VCaP (cell line): Measurements from ENCODE around the gene GDF15.
"Not testable (repeated sequence)": the region's sequence is repeated elsewhere in the genome, so short reads cannot be mapped to it uniquely, and the experiment has no call there.

Source experiments
- H3K27ac ChIP-seq: fragments of 450-650 bp; 2 replicates; pipeline ENCODE4 v1.5.1; 2017
- TF ChIP-seq, protein P1 (sequence below): fragments of 450-650 bp; conservative IDR thresholded peaks from 2 replicates; pipeline ENCODE4 v1.5.1; 2017; ENCODE audit warnings: mild to moderate bottlenecking, moderate library complexity

The GDF15 gene

DNA sequence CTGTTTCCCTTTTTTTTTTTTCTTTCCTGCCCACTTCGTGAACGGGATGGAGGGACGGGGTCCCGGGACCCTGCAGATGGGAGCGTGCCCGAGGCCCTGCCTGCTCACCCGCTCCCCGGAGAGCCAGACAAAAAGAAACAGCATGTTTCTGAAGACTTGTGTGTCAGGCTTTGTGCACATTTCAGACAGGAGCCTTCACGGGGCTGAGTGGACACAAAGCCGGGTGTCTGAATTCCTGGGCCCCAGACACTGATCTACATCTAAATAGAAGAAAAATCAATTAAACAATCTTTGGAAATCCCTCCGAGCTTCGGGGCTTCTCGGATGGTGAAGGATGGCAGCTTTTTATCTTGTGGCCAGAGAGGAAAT lies 41.4 kb upstream of the GDF15 start:
- TF ChIP-seq, protein P1, sequence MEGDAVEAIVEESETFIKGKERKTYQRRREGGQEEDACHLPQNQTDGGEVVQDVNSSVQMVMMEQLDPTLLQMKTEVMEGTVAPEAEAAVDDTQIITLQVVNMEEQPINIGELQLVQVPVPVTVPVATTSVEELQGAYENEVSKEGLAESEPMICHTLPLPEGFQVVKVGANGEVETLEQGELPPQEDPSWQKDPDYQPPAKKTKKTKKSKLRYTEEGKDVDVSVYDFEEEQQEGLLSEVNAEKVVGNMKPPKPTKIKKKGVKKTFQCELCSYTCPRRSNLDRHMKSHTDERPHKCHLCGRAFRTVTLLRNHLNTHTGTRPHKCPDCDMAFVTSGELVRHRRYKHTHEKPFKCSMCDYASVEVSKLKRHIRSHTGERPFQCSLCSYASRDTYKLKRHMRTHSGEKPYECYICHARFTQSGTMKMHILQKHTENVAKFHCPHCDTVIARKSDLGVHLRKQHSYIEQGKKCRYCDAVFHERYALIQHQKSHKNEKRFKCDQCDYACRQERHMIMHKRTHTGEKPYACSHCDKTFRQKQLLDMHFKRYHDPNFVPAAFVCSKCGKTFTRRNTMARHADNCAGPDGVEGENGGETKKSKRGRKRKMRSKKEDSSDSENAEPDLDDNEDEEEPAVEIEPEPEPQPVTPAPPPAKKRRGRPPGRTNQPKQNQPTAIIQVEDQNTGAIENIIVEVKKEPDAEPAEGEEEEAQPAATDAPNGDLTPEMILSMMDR: no peak
- no peak overlapping the region for H3K27ac ChIP-seq

DNA sequence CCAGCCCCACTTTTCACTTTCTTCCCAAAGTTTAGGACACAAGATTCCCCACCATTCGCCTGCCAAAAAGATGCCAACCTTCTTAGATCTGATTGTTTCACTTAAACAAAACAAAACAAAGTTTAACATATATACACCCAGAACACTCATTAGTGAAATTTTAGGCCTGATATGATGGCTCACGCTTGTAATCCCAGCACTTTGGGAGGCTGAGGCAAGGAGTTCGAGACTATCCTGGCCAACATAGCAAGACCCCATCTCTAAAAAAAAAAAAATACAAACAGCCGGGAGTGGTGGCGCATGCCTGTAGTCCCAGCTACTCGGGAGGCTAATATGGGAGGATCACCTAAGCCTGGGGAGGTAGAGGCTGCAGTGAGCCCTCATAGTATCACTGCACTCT lies 40.7 kb upstream of the GDF15 start:
- H3K27ac ChIP-seq: no peak overlapping the region
- TF ChIP-seq, protein P1: no peak

DNA sequence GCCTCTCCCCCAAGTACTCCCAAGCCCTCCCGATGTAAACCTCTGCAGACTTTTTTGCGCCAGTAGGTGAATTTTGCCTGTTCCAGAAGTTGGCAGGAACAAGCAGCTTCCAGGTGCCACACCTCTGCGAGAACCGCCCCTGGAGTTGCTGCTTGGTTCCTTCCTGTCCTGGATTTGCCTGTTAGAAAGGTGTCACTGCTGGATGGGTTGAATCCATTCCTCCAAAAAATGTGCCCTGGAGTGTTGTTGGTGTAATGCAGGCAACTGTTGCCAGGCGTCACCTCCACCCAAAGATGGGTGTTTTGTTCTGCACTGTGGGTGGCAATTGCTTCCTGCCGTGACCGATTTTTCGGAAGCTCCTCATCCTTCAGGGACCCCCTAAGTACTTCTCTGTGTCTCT lies 39.9 kb upstream of the GDF15 start:
- H3K27ac ChIP-seq: 0 out of 2 replicates have a peak overlapping the region, but pooled peaks have one; percentile 14
- TF ChIP-seq, protein P1: peak; percentile 45

DNA sequence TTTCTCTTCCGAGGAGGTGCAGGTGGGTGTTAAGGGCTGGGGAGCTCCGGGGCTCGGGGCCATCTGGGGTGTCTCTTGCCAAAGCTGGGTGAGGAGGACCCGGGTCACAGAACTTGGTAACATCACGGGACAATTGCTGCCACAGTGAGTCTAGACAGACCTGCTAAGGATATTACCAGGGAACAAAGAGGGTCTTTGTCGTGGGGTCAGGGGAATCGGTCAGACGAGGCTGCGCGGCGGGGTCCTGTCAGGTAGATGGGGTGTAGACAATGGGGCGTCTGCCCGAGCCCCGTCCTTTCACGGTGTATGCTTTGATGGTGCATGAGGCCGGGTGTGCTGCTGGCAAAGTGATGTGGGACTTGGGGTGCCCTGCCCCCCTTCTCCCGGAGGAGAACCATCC lies 37.8 kb upstream of the GDF15 start:
- TF ChIP-seq, protein P1: no peak
- no peak overlapping the region for H3K27ac ChIP-seq

DNA sequence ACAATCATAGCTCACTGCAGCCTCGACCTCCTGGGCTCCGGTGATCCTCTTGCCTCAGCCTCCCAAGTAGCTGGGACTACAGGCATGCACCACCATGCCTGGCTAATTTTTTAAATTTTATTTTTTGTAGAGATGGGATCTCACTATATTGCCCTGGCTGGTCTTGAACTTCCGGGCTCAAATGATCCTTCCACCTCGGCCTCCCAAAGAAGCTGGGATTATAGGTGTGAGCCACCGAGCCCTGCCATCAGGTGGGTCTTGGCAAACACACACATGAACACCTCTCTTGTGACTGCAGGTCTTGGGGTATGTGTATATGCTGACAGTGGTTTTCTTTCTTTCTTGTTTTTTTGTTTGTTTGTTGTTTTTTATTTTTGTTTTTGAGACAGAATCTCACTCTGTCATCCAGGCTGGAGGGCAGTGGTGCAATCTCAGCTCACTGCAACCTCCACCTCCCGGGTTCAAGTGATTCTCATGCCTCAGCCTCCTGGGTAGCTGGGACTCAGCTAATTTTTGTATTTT lies 37.1 kb upstream of the GDF15 start:
- H3K27ac ChIP-seq: not testable (repeated sequence)

DNA sequence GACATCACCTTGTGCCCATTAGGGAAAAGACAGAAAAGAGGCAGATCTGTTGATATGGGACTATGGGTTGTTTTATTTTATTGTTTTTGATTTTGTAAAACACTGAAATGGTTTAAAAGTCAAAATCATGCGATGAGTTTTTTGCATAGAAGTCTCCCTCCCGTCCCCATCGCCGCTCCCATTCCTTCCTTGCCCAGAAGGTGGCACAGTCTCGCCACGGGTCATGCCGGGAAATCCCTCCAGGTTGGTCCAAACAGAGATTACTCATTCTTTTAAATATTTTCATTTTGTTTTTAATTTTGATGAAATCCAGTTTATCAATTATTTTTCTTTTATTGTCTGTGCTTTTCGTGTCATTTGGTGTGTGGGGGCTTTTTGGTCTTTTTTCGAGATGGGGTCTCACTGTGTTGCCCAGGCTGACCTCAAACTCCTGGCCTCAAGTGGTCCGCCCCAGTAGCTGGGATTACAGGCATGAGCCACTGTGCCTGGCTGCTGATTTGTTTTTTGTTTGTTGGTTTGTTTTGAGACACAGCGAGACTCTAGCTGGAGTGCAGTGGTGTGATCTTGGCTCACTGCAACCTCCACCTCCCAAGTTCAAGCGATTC lies 36.3 kb upstream of the GDF15 start:
- H3K27ac ChIP-seq: peak overlapping the region; percentile 33
- TF ChIP-seq, protein P1: peak; percentile 97

DNA sequence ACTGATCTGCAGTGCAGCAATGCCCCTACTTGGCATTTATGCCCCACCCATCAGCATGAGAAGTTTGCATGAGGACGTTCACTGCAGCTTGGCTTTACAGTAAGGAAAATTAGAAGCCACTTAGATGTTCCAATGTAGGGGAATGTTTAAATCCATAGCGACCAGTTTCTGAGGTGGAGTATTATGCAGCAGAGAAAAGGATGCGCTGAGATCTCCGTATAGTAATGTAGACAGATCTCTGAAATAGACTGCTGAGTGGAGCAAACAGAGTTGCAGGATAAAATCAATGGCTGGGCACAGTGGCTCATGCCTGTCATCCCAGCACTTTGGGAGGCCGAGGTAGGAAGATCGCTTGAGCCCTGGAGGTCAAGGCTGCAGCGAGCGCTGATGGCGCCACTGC lies 35.5 kb upstream of the GDF15 start:
- peak overlapping the region; percentile 33 for H3K27ac ChIP-seq
- TF ChIP-seq, protein P1: no peak

DNA sequence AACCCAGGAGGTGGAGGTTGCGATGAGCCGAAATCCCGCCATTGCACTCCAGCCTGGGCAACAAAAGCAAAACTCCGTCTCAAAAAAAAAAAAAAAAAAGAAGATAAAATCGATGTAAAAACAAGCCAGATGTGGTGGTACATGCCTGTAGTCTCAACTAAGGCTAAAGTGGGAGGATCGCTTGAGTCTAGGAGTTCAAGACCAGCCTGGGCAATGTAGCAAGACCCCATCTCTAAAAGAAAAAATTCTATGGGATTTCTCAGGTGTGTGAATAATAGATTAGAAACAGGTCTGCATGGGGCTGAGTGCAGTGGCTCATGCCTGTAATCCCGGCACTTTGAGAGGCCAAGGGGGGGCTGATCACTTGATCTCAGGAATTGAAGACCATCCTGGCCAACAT lies 34.4 kb upstream of the GDF15 start:
- no peak overlapping the region for H3K27ac ChIP-seq
- TF ChIP-seq, protein P1: no peak
